T1000 (cell line): ENCODE results near the gene DTNA.

Source experiments
- DNase-seq: peaks from one replicate; lab custom pipeline; 2025; ENCODE audit warnings: mixed read lengths; lab: John Stamatoyannopoulos, UW

The DTNA gene

GRCh38 chr18:34772887-34773286 lies 62.8 kb downstream of the DTNA start:
- DNase-seq, result no peak

DNA sequence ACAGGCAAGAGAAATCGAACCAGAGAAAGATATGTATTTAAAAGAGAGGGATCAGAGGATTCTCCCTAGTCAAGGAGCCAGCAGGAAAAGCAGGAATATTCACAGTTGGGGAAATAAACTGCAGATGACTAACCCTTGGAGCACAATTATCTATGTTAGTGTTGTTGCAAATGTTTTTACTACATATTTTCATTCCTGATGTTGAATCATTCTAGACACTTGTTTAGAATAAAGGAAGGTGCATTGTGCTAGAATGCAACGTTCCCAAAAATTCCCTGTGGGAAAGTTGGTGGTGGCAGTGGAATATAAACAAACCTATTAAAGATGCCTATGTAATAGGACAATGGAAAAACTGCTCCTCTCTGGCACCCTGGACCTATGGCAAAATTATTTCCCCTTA lies 63.3 kb downstream of the DTNA start:
- DNase-seq, result no peak

GRCh38 chr18:34773961-34774766 lies 64.1 kb downstream of the DTNA start:
- DNase-seq, result peak; percentile 34

GRCh38 chr18:34775461-34775860 lies 65.4 kb downstream of the DTNA start:
- no peak for DNase-seq

- DNase-seq, result no peak
Measured at GRCh38 chr18:34779112-34779511, 69.0 kb downstream of the DTNA start.

- no peak for DNase-seq
Measured at GRCh38 chr18:34780856-34781255, 70.8 kb downstream of the DTNA start.

- no peak for DNase-seq
Measured at GRCh38 chr18:34783501-34783900, 73.4 kb downstream of the DTNA start.

DNA sequence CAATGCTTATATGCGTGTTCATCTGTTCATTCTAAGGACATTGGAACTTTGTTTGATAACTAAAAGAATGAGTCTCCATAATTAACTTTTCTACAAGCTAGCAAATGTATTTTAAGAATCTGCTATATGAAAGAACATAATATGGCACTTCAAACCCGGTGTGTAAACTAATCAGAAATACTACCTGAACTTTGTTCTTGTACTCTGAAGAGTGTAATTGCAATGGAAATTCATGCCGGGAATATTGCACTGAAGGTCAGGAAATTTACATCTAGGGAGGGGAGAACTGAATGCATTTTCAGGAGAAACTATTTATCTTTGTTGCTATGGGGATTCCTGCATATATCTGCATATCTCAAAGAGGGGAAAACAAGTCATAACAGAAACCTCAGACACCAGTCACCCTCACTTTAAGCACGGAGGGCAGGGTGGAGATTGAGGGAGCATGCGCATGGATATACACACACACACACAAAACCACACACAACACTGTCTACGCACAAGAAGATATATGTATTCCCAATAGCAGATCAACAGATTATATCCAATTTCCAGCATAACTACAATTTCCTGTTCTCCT lies 76.2 kb downstream of the DTNA start:
- DNase-seq, result no peak

GRCh38 chr18:34787931-34788532 lies 77.9 kb downstream of the DTNA start:
- DNase-seq, result no peak

DNA sequence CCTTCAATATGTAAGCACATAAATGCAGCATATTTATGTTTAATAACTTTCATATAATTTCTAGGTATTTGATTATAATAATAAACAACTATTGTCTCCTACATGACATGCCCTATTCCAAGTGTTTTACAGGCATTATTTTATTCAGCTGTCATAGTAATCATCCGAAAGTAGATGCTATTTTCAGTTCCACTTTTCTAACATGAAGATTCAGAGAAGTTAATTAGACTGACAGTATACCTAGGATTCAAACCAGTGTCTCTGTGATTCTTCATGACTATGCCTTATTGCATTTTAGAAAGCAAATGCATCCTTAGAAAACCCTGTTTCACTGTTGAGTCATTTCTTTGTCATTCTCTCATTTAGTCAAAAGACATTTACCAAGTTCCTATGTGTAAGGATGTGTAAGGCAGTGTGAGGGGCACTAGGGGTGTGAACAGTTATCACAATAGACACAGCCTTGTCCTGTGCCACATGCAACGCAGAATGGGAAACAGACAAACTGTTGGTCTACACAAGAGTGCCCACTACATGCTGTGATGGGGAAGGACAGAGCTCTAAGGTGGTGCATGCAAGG lies 79.8 kb downstream of the DTNA start:
- no peak for DNase-seq

DNA sequence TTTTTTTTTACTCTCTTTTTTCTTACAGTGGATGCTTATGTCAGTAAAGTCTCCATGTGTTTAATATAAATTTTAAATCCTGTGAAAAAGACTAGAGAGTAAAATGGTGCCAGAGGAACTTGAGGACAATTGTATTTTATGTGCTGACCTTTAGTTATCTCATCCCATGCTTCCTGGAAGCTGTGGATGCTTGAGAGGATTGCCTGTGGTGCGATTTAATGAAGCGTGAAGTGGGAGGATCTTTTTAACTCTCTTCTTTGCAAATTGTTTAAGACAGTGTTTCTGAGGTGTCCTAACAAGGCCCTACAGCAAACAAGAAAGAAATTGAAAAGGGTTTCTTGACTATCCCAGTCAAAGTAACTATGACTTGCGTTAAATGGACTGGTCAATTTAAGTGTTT lies 84.2 kb downstream of the DTNA start:
- DNase-seq, result no peak

- no peak for DNase-seq
Measured at GRCh38 chr18:34795070-34795732, 85.1 kb downstream of the DTNA start.

- DNase-seq, result no peak
Measured at GRCh38 chr18:34796035-34796657, 86.0 kb downstream of the DTNA start.

- DNase-seq, result no peak
Measured at GRCh38 chr18:34799291-34799690, 89.2 kb downstream of the DTNA start.

- no peak for DNase-seq
Measured at GRCh38 chr18:34800381-34800780, 90.3 kb downstream of the DTNA start.

DNA sequence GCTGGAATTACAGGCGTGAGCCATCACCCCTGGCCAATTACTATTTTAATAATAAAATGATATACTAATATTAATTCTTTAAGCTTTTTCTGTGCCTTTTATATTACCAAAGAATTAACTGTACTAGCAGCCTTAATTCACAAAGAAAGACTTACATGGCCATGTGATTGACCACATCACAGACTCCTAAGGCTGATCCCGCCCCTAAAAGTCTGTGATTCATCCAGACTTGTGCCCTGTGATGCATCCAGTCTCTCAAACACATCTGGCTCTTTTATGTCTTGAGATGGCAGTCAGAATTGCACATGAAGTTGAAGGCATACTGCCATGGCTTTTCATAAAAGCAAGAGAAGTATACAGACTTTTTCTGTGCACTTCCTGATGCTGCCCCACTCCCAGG lies 91.7 kb downstream of the DTNA start:
- DNase-seq, result no peak

DNA sequence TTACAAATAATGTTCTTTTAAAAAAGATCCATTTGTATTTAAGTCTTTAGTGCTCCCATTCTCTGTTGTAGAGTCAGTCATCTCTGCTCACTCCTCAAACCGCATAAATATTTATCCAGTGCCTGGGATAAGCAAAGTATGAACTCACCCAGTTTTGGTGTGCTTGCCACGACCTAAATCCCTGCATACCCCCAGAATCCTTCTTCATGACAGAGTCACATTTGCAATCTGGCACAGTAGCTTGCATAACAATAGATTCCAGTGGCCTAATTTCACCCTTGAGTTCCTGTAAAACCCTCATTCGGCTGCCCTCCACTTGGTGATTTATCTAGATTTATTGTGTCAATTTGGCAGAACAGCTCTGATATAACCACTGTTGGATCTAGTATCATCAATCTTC lies 92.9 kb downstream of the DTNA start:
- DNase-seq, result no peak

DNA sequence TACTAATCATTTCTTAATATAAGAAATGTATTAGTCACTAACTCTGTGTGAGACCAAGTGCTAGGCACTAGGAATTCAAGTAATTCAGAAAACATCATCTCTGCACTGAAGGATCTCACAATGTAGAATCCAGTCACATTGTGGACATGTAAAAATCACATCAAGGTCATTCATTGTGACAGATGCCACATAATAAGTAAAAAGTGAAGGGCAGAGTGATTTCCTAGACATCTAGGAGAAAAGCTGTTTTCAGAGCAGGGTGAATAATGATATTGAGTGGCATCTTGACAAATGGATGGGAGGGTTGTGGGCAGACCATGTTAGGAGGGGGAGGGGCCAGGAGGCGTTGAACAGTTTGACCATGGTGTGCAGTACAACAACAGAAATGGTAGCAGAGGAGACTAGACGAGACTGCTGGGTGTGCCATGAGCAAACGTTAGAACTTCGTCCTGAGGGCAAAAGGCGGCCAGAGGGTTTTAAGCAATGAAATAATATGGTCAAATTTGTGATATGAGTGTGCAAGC lies 93.8 kb downstream of the DTNA start:
- no peak for DNase-seq

DNA sequence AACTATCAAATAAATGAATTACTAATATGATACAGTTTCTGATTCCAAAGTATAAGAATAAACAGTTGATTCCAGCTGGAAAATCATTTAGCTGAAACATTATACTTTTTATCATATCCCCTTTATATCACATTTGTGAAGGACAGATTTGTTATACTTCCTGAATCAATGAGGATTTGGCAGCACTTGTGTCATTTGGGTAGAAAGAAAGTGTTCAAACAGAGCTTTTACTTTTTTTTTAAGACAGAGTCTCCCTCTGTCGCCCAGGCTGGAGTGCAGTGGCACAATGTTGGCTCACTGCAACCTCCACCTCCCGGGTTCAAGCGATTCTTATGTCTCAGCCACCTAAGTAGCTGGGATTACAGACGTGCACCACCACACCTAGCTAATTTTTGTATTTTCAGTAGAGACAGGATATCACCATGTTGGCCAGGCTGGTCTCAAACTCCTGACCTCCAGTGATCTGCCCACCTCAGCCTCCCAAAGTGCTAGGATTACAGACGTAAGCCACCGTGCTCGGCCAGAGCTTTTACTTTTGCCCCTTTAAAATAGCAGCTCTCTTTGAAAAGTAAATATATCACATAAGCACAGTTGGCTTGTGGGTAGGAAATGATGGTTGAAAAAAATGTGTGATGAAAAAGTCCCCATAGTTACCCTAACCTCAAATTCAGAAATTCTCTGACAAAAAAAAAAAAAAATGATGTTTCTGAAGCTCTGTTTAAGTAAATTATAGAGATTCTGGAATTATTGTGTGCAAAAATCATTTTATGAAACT lies 95.2 kb downstream of the DTNA start:
- DNase-seq, result no peak

DNA sequence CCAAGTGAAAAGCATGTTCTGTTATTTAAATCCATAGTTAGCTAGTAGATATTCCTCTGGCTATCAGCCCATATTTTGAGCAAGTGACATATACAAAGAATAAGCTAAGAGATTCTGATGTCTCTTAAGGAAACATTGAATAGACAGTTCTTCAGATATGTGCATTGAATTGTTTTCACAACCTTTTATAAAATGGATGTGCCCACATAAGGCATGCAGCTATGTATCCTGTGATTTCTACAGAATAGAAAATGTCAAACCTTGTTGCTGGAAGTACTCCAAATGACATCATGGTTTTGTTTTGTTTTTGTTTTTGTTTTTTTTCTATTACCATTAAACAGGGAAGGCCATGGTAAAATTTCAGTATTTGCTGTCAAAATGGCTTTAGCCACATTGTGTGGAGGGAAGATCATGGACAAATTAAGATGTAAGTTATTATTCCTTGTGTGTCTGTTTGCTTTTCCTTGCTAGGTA lies 95.8 kb downstream of the DTNA start:
- DNase-seq, result no peak

DNA sequence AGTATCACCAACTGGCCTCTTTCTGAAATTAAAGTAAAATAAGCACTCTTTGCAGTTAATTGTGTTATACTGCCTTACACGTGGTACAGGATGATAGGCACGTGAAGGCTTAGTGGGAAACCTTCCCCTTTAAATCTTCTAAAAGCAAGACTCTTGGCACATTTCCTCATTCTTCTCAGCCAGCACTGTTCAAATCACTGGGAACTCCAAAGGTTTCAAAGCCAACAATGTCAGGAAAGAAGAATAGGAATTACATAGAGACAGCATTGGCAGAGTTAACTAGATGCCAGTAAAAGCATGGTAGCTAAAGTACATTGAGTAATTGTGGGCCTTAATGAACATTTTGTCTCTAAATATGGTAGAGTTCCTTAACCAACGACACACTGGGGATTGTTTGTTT lies 96.4 kb downstream of the DTNA start:
- DNase-seq, result no peak
